ENCODE results near the gene AGPAT3. TPM values are rescaled to one million over a fixed set of nuclear protein-coding genes. Genes with fewer than 3 reads are reported as not detected.

Gene AGPAT3
- total RNA-seq, 6 experiments from 2014 or later: 56.9 to 111 (median 95.3) TPM

DNA sequence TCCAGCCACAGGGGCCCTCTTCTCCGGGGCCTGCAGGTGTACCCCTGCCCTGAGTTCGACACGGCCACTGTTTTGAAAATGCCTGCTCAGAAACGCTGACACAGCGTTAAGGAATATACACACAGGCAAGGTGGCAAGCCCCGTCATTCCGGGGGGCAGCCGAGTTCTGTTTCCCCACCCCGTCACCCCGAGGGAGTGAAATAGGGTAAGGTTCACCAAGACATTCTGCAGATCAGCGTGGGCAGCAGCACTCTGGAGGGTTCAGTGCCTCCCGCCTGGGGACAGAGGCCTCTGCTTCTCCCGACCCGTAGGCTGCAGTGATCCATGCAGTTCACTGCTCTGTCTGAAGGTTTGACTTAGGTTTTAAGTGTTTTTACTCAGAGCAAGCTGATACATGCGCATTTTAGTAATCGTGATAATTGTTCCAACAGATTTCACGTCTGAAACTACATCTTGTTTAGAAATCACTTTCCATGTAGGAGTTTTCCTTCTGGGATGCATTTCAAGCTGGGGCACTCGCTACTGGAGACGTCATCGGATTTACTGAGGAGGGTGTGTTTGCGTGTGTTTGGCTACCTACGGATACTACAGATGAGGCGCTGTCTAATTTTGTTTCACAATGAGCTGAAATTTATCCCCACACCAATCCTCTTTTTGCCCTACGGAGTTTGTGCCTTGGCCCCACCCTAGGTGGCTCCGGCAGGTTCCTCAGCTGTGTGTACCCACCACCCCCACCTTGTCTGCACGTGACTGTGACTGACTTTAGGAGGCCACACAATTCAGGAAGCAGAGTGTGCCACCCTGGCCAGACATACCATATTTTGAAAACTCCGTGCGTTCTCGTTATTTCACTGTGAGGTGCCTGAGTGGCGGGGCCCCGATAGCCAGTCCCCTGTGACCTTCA lies 63.5 kb downstream of the AGPAT3 start:
- Histone ChIP-seq H3K27ac (peak overlapping the region in 1 of 3 donors; percentile 33), H3K4me3 (no peak overlapping the region), H3K4me1 (peaks cover 0 to 46% (median 23%) of the 10 kb centered on the region in 4 donors), H3K9me3 (no peaks in the 10 kb centered on the region), H3K27me3 (no peaks in the 10 kb centered on the region), H3K36me3 (no peaks in the 10 kb centered on the region)
- ATAC-seq (no peak), DNase-seq (peak in 2 of 3 donors; percentile 15 to 40)
- 68% methylated on average over 17 of the region's 31 CpGs for WGBS (ENCODE audit: insufficient coverage, low coverage, low lambda C conversion rate, missing lambda C conversion rate)
- TF ChIP-seq, protein P1, sequence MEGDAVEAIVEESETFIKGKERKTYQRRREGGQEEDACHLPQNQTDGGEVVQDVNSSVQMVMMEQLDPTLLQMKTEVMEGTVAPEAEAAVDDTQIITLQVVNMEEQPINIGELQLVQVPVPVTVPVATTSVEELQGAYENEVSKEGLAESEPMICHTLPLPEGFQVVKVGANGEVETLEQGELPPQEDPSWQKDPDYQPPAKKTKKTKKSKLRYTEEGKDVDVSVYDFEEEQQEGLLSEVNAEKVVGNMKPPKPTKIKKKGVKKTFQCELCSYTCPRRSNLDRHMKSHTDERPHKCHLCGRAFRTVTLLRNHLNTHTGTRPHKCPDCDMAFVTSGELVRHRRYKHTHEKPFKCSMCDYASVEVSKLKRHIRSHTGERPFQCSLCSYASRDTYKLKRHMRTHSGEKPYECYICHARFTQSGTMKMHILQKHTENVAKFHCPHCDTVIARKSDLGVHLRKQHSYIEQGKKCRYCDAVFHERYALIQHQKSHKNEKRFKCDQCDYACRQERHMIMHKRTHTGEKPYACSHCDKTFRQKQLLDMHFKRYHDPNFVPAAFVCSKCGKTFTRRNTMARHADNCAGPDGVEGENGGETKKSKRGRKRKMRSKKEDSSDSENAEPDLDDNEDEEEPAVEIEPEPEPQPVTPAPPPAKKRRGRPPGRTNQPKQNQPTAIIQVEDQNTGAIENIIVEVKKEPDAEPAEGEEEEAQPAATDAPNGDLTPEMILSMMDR (IDR thresholded peaks at IDR 0.05): no peak
- TF ChIP-seq POLR2A (IDR thresholded peaks at IDR 0.05): no peak
- intact Hi-C loops (cut with DNase I): loop anchor here in 1 of 2 donors (10.0 kb wide), 1 partner anchor 64 kb away; the partner anchor contains the start of gene AGPAT3

DNA sequence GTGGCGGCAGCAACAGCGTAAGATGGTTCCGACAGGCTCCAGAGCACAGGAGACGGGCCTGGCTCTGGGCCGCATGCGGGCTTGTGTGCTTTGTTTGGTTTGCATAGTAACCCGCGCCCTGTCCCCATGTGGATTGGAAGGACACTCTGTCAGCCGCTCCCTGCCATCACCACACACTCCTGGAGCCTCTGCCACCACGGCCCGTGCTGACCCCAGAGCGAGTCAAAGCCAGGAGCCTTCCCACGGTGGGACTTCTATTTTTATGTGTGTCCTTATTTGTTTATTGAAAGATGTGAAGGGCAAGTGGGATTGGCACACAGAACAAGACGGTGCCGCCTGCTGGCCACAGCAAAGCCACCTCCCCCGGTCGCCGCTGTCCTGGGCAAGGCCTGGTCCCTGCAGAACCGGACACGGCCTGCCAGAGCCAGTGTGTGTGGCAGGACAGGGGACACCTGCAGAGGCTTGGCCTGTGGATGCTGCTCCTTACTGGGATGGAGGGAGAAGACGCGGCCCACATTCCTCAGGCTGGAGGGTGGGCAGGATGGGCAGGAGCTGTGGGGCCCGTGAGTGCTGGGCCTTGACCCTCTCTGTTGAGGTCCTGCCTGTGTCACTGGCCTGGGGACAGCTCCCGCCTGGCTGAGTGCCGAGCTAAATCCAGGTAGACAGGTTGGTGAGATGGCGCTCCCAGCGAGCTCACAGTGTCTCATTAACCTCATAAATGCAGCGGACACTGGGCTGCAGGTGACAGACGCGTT lies 64.4 kb downstream of the AGPAT3 start:
- Histone ChIP-seq H3K27ac (peak overlapping the region in 1 of 3 donors; percentile 33), H3K4me3 (no peak overlapping the region), H3K4me1 (peaks cover 0 to 37% (median 18%) of the 10 kb centered on the region in 4 donors), H3K27me3 (no peaks in the 10 kb centered on the region), H3K36me3 (no peaks in the 10 kb centered on the region), H3K9me3 (no peaks in the 10 kb centered on the region)
- intact Hi-C loops (cut with DNase I): loop anchor here in 1 of 2 donors (10.0 kb wide), 1 partner anchor 65 kb away; the partner anchor contains the start of gene AGPAT3
- TF ChIP-seq, protein P1 (IDR thresholded peaks at IDR 0.05): peak; percentile 22 to 44 (median 28)
- TF ChIP-seq POLR2A (IDR thresholded peaks at IDR 0.05): no peak
- DNase-seq (peak; percentile 56 to 82 (median 78)), ATAC-seq (peak; percentile 55 to 79 (median 69))
- 37% methylated on average over 12 of the region's 30 CpGs for WGBS (ENCODE audit: insufficient coverage, low coverage, low lambda C conversion rate, missing lambda C conversion rate)

DNA sequence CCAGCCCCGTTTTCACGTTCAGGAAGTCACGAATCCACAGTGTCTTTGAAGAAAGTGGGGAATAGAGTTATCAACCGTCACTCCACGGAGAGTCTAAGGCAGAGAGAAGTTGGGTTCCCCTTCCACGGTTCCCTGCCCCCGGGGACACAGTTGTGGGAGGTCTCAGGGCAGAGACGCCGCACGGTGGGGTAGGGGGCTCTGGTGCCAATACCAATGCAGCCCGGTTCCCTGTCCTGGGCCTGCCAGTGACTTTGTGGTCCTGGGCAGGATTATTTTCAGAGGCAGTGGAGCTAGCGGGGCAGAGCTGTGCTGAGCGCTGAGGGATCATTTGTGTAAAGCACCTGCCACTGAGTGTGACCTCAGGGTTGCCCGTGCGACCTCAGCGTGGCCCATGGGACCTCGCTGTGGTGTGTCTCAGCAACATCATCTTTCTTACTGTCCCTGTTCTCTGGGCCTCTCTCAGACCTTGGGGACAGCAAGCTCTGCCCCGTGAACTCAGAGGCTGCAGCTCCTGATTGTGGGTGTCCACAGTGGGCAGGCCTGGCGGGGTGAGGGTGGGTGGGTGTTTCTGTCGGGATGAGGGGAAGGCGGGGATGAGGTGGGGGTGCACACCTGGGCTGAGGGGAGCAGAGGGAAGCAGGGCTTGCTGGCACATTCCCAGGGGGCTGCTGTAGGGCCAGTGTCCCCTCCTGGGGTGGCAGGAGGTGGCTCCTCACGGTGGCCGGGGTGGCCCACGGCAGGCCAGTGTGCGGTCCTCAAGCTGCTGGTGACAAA lies 65.2 kb downstream of the AGPAT3 start:
- 83% methylated on average over 4 of the region's 25 CpGs for WGBS (ENCODE audit: insufficient coverage, low coverage, low lambda C conversion rate, missing lambda C conversion rate)
- no peak for TF ChIP-seq POLR2A (IDR thresholded peaks at IDR 0.05)
- TF ChIP-seq, protein P1 (IDR thresholded peaks at IDR 0.05): no peak
- Histone ChIP-seq H3K27me3 (no peaks in the 10 kb centered on the region), H3K27ac (no peak overlapping the region), H3K4me1 (peaks cover 0 to 28% (median 12%) of the 10 kb centered on the region in 4 donors), H3K9me3 (no peaks in the 10 kb centered on the region), H3K4me3 (no peak overlapping the region), H3K36me3 (no peaks in the 10 kb centered on the region)
- ATAC-seq (no peak), DNase-seq (peak in 1 of 3 donors; percentile 19)
- intact Hi-C loops (cut with DNase I): no loop called here

DNA sequence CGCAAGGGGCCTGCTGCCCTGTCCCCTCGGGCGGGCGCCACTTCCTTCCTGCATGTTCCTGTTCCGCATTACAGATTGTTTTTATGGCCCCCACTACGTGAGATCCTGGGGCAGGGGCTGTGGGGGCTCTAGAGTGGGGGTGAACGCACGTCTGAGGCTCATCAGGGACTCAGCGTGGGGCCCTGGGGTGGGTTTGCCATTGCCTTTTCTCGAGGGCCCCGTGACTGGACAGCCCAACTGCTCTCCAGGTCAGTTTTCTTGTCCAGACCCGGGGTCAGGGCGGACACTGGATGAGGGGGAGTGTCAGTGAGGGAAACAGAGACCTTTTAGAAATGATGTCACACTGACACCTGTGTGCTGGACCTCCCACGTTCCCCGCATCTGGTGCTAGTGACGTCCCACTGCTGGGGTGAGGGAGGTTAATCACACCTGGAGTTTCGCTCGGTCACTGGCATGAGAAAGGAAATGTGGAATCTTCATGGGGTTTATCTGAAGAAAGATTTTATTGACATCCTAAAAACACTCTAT lies 65.9 kb downstream of the AGPAT3 start:
- no peaks in the 10 kb centered on the region for H3K27me3 ChIP-seq
- peaks cover 0 to 22% (median 9%) of the 10 kb centered on the region in 4 donors for H3K4me1 ChIP-seq
- H3K4me3 ChIP-seq: no peak overlapping the region
- ATAC-seq: no peak
- H3K9me3 ChIP-seq: no peaks in the 10 kb centered on the region
- TF ChIP-seq, protein P1 (IDR thresholded peaks at IDR 0.05): no peak
- TF ChIP-seq POLR2A (IDR thresholded peaks at IDR 0.05): no peak
- peak in 1 of 3 donors; percentile 12 for DNase-seq
- 80% methylated on average over 8 of the region's 18 CpGs for WGBS (ENCODE audit: insufficient coverage, low coverage, low lambda C conversion rate, missing lambda C conversion rate)
- intact Hi-C loops (cut with DNase I): no loop called here
- H3K36me3 ChIP-seq: no peaks in the 10 kb centered on the region
- H3K27ac ChIP-seq: no peak overlapping the region

Data from right lobe of liver (tissue), 6 donors.